ENCODE results near the gene SELP. TPM values are rescaled to one million over a fixed set of nuclear protein-coding genes. Genes with fewer than 3 reads are reported as not detected.

The SELP gene
- total and polyA plus RNA-seq, 2 of the 13 experiments (the other 11 are each of a cell fraction or from before 2014, with no cell fraction given): 0.11 TPM; not detected in 1

DNA sequence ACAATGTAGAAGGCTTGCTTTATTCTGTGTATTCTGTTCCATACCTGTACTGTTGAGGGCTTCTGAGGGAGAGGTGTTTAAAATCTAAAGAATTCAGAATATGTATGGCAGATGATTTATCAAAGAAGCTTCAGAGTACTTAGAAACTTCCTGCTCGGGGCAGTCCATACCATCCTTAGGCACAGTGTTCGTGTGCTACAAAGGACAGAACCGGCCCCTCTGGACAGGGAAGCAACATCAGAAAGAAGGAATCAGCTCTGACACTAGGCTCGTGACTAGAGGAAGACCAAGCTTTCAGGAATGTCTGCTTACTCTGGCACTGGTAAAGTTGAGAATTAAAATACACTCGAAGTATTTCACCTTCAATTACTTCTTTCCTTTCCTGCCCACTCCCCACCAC lies 14.1 kb downstream of the SELP start (continued):
- TF ChIP-seq, protein P1, sequence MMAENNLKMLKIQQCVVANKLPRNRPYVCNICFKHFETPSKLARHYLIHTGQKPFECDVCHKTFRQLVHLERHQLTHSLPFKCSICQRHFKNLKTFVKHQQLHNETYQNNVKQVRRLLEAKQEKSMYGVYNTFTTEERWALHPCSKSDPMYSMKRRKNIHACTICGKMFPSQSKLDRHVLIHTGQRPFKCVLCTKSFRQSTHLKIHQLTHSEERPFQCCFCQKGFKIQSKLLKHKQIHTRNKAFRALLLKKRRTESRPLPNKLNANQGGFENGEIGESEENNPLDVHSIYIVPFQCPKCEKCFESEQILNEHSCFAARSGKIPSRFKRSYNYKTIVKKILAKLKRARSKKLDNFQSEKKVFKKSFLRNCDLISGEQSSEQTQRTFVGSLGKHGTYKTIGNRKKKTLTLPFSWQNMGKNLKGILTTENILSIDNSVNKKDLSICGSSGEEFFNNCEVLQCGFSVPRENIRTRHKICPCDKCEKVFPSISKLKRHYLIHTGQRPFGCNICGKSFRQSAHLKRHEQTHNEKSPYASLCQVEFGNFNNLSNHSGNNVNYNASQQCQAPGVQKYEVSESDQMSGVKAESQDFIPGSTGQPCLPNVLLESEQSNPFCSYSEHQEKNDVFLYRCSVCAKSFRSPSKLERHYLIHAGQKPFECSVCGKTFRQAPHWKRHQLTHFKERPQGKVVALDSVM (CRISPR knock-in tag; IDR thresholded peaks at IDR 0.05): no peak
- TF ChIP-seq, protein P2, sequence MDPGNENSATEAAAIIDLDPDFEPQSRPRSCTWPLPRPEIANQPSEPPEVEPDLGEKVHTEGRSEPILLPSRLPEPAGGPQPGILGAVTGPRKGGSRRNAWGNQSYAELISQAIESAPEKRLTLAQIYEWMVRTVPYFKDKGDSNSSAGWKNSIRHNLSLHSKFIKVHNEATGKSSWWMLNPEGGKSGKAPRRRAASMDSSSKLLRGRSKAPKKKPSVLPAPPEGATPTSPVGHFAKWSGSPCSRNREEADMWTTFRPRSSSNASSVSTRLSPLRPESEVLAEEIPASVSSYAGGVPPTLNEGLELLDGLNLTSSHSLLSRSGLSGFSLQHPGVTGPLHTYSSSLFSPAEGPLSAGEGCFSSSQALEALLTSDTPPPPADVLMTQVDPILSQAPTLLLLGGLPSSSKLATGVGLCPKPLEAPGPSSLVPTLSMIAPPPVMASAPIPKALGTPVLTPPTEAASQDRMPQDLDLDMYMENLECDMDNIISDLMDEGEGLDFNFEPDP (CRISPR knock-in tag; conservative IDR thresholded peaks at IDR 0.05): no peak
- TF ChIP-seq ZNF720 (CRISPR knock-in tag; IDR thresholded peaks at IDR 0.05) (no peak), GTF3A (CRISPR knock-in tag; conservative IDR thresholded peaks at IDR 0.05) (no peak), FOSL1 (CRISPR knock-in tag; IDR thresholded peaks at IDR 0.05; ENCODE audit: borderline replicate concordance) (no peak), ZNF678 (CRISPR knock-in tag; IDR thresholded peaks at IDR 0.05) (no peak)

DNA sequence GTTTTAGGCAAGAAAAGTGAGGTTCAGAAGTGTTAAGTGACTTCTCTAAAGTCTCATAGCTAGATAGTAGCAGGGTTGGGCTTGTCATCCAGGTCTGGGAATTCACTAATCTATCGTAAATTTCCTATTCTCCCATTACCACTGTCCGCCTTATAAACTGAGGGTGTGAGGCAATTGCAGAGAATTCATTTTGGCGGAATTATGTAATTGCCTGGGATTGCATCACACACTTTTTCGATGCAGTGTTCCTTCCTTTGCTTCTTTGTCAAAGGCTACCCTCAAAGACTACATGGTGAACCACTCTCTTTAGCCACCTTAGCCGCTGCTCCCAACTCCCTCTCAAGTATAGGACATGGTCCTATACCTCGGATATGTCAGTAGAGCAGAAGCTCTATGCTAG lies 19.1 kb downstream of the SELP start:
- in situ Hi-C loops (cut with HindIII; ENCODE audit: extremely low pct_ligation_motif_present, low pct_unique_long_range_greater_than_20kb): no loop called here
- Histone ChIP-seq H3K9ac (ENCODE audit: insufficient read depth, low read depth, low read length) (no peak overlapping the region), H3K9me3 (ENCODE audit: low read length) (no peaks in the 10 kb centered on the region), H3K4me1 (ENCODE audit: insufficient read depth, low read length) (no peaks in the 10 kb centered on the region), H2AFZ (ENCODE audit: low read length) (no peak overlapping the region), H4K20me1 (ENCODE audit: insufficient read depth, low read length) (no peaks in the 10 kb centered on the region), H3K27ac (ENCODE audit: extremely low read length, insufficient read depth, low read length) (no peak overlapping the region), H3K4me2 (ENCODE audit: low read depth, low read length) (no peak overlapping the region), H3K27me3 (ENCODE audit: control insufficient read depth in 1 of 2, insufficient read depth in 2 of 2, low read length in 2 of 2) (peaks cover 0 to 19% of the 10 kb centered on the region in 2 experiments; a peak in 3 of 5 replicates), H3K36me3 (replicated peaks in 1 of 2; ENCODE audit: control insufficient read depth in 1 of 2, insufficient read depth in 2 of 2, low read length in 2 of 2) (no peaks in the 10 kb centered on the region), H3K4me3 (replicated peaks in 1 of 3; ENCODE audit: insufficient read depth in 1 of 3, low read depth in 2 of 3, low read length in 3 of 3) (no peak overlapping the region), H3K79me2 (ENCODE audit: insufficient read depth, low read length) (no peaks in the 10 kb centered on the region)
- peak; percentile 71 for TF ChIP-seq CEBPB (IDR thresholded peaks at IDR 0.05; ENCODE audit: borderline replicate concordance, low read depth, low read length)
- TF ChIP-seq RXRB (CRISPR knock-in tag; IDR thresholded peaks at IDR 0.05; ENCODE audit: borderline replicate concordance): no peak
- DNase-seq (ENCODE audit: low spot score) (no peak), ATAC-seq (no peak), FAIRE-seq (no peak)
- POLR2A ChIA-PET: no interaction called here
- WGBS (ENCODE audit: low lambda C conversion rate): 38% methylated on average over 6 of the region's 6 CpGs
- BruUV-seq (replicated peaks): no TSS peak
- intact Hi-C loops (cut with micrococcal nuclease; ENCODE audit: unreplicated experiment): no loop called here
- CTCF ChIA-PET (ENCODE audit: low intra/inter-chr PET ratio, low total read pairs): no interaction called here

Data from HepG2 (cell line).